GM12864 (cell line): ENCODE data around the gene SLC2A10.
A peak's percentile ranks its signal among the peaks of the same experiment; 100 is the strongest.

Experiments used
- DNase-seq: peaks from one replicate; pipeline ENCODE4 v3.0.0-alpha.2; 2011; ENCODE audit warnings: low read depth
- H3K4me3 ChIP-seq: 2 replicates; pipeline ENCODE4 v1.5.1; 2011; ENCODE audit warnings: mild to moderate bottlenecking, low read depth, low read length, control low read depth
- TF ChIP-seq, protein P1 (sequence below): IDR thresholded peaks from 2 replicates; pipeline ENCODE4 v1.5.1; 2011; ENCODE audit warnings: low read depth, mild to moderate bottlenecking, moderate library complexity, low read length, control low read depth, inconsistent platforms; ENCODE audit errors: missing control alignments

The SLC2A10 gene

DNA sequence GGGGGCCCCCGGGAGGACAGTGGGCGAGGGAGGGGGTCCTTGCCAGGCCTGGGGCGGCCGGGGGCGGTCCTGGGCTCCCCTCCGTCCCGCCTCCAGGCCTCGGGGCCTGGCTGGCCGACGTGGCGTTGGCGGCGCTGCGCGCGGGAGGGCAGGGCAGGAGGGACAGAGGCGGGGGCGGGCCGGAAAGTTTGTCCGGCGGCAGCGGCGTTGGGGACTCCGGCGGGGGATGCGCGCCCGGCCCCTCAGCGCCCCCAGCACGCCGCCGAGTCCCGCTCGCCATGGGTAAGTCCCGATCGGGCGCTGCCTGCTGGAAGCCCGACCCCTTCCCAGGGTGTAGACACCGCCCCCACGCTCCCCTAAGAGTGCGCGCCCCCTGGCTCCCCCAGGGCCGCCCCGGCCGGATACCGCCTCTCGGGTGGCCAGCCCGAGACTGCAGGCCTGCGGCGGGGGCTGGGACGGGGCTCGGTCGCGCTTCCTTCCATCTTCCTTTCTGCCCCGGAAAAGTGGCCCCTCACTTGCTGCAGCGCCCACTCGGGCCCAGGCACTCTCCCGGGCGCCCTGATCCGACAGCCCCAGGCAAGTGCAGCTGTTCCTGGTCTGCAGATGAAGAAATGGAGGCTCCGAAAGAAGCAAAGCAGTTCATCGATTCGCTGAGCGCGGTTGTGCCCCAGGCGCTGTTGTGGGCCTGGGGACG, at the start of gene SLC2A10:
SLC2A10 (plus strand) TSS at position 191 of the 694 bp plus-strand sequence; CDS start at position 279, 88 bp downstream.
- DNase-seq, result no peak
- peak within 1 kb of the TSS; percentile 32 for H3K4me3 ChIP-seq

GRCh38 chr20:46660487-46660886, 49.0 kb upstream of the SLC2A10 start:
- no peak for DNase-seq
- TF ChIP-seq, protein P1, sequence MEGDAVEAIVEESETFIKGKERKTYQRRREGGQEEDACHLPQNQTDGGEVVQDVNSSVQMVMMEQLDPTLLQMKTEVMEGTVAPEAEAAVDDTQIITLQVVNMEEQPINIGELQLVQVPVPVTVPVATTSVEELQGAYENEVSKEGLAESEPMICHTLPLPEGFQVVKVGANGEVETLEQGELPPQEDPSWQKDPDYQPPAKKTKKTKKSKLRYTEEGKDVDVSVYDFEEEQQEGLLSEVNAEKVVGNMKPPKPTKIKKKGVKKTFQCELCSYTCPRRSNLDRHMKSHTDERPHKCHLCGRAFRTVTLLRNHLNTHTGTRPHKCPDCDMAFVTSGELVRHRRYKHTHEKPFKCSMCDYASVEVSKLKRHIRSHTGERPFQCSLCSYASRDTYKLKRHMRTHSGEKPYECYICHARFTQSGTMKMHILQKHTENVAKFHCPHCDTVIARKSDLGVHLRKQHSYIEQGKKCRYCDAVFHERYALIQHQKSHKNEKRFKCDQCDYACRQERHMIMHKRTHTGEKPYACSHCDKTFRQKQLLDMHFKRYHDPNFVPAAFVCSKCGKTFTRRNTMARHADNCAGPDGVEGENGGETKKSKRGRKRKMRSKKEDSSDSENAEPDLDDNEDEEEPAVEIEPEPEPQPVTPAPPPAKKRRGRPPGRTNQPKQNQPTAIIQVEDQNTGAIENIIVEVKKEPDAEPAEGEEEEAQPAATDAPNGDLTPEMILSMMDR, result no peak
- no peak overlapping the region for H3K4me3 ChIP-seq

More for the DNA sequence above, at the start of gene SLC2A10:
- TF ChIP-seq, protein P1, result no peak

DNA sequence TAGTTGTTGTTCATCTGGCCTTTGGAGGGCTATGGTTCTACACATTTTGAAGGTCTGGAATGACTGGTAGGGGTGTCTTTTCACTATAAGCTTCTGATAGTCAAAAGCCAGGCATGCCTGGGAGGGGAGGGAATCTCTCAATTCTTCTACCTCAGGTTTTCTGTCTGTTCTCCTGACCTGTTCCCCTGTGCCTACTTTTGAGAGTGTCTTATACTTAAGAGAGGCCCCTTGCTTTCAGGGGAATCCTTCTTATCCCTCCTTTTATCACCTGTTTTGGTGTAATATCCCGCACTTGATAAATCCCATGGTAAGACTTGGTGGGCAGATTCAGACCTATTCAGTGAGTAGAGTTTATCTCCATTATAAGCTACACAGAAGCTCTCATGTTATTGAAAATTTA, 47.8 kb upstream of the SLC2A10 start:
- H3K4me3 ChIP-seq, result no peak overlapping the region
- DNase-seq, result no peak
- TF ChIP-seq, protein P1, result no peak

DNA sequence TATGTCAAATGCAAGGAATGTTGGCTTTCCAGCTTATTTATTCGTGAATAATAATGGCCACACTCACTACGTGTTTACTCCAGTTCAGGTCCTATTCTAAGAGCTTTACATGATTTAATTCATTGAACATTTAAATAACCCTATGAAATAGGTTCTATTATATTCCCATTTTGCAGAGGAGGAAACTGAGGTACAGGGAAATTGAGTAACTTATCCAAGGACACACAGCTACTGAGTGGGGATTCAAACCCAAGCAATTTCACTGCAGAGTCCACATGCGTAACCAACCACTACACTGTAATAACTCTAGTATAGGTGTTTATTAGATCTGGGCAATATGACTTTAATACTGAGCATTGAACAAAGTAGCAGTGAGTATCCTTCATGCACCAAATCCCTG, 45.9 kb upstream of the SLC2A10 start:
- TF ChIP-seq, protein P1, result no peak
- no peak overlapping the region for H3K4me3 ChIP-seq
- no peak for DNase-seq

DNA sequence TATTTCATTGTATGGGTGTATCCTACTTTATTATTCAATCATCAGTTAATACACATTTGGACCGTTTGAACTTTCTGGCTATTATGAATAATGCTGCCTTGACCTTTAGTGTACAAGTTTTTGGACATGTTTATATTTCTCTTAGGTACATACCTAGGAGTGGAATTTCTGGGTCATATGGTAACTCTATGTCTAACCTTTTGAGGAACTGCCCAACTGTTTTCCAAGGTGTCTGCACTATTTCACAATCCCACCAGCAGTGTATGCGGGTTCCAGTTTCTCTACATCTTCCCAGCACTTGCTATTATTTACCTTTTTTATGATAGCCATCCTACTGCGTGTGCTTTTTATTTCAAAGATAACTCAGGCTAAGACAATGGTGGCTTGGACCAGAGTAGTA, 43.8 kb upstream of the SLC2A10 start:
- no peak overlapping the region for H3K4me3 ChIP-seq
- DNase-seq, result no peak
- TF ChIP-seq, protein P1, result no peak

DNA sequence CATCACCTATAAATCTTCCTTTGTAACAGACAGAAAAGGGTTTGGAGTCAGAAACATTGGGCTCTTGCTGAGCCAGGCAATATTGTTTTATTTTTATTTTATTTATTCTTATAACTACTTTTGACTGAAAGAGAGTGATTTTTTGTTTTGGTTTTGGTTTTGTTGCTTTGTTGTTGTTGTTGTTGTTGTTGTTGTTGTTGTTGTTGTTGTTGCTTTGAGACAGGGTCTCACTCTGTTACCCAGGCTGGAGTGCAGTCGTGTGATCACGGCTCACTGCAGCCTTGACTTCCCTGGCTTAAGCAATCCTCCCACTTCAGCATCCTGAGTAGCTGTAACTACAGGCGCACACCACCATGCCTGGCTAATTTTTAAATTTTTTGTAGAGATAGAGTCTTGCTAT, 43.1 kb upstream of the SLC2A10 start:
- TF ChIP-seq, protein P1, result no peak
- DNase-seq, result no peak
- H3K4me3 ChIP-seq, result no peak overlapping the region
